Measurements from ENCODE around the gene RYR2. TPM values are rescaled to one million over a fixed set of nuclear protein-coding genes. Genes with fewer than 3 reads are reported as not detected.
A peak's percentile ranks its signal among the peaks of the same experiment; 100 is the strongest.

Gene RYR2
- total and polyA plus RNA-seq, 7 experiments from 2014 or later = 0.05 TPM; not detected in 6

GRCh38 chr1:237405912-237406311 is 363.9 kb downstream of the RYR2 start:
- Histone ChIP-seq H3K9me3 (ENCODE audit: control insufficient read depth in 2 of 3, low read length in 3 of 3) (no peaks in the 10 kb centered on the region), H3K27me3 (ENCODE audit: control insufficient read depth in 2 of 2, insufficient read depth in 2 of 2, low read length in 2 of 2) (no peaks in the 10 kb centered on the region), H3K4me3 (ENCODE audit: low read length) (no peak overlapping the region), H3K36me3 (ENCODE audit: control insufficient read depth in 2 of 3, insufficient read depth in 3 of 3, low read length in 3 of 3) (no peaks in the 10 kb centered on the region), H3K4me1 (ENCODE audit: control insufficient read depth in 2 of 2, insufficient read depth in 2 of 2, low read length in 2 of 2) (no peaks in the 10 kb centered on the region), H3K27ac (ENCODE audit: low read depth, low read length) (no peak overlapping the region)
- no peaks in the 10 kb centered on the region for H3K27me3 Mint-ChIP-seq
- DNase-seq (no peak), ATAC-seq (no peak)
- intact Hi-C loops (cut with micrococcal nuclease) = no loop called here
- H3K36me3 Mint-ChIP-seq = peaks cover 0 to 4% (median 0%) of the 10 kb centered on the region in 5 donors
- POLR2A ChIA-PET = no interaction called here
- H3K4me1 Mint-ChIP-seq = no peaks in the 10 kb centered on the region
- no peak overlapping the region for H3K27ac Mint-ChIP-seq
- H3K9me3 Mint-ChIP-seq = peaks cover 3 to 23% (median 9%) of the 10 kb centered on the region in 11 donors
- CTCF ChIA-PET = no interaction called here
- no peak overlapping the region for H3K4me3 Mint-ChIP-seq

DNA sequence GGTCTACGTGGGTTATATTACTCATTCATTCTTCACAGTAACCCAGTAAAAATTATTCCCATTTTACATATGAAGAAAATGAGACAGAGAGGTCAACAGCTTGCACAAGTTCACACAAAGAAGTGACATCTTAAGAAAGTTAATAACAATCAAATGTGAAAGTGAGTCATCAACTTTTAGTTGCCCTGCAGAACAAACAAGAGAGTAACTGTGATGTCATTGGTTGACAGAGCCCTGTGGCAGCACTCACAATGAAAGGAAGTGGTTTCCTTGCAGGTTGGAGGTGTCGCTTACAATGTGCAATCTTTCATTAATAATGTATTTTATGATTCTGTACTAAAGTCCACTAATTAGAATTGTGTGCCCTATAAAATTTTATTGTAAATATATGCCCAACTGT is 369.6 kb downstream of the RYR2 start:
- no peaks in the 10 kb centered on the region for H3K27me3 ChIP-seq (ENCODE audit: control insufficient read depth in 2 of 2, insufficient read depth in 2 of 2, low read length in 2 of 2)
- ChIA-PET CTCF (no interaction called here), POLR2A (no interaction called here)
- H3K36me3 ChIP-seq (ENCODE audit: control insufficient read depth in 2 of 3, insufficient read depth in 3 of 3, low read length in 3 of 3) = no peaks in the 10 kb centered on the region
- peaks cover 0 to 11% (median 0%) of the 10 kb centered on the region in 11 donors for H3K9me3 Mint-ChIP-seq
- no peak overlapping the region for H3K27ac Mint-ChIP-seq
- no peaks in the 10 kb centered on the region for H3K36me3 Mint-ChIP-seq
- H3K4me1 ChIP-seq (ENCODE audit: control insufficient read depth in 2 of 2, insufficient read depth in 2 of 2, low read length in 2 of 2) = peaks cover 0 to 11% of the 10 kb centered on the region in 2 donors
- ATAC-seq = peak; percentile 80
- H3K27ac ChIP-seq (ENCODE audit: low read depth, low read length) = no peak overlapping the region
- peak overlapping the region in 1 of 10 donors; percentile 61 for H3K4me3 Mint-ChIP-seq
- no peak overlapping the region for H3K4me3 ChIP-seq (ENCODE audit: low read length)
- H3K9me3 ChIP-seq (ENCODE audit: control insufficient read depth in 2 of 3, low read length in 3 of 3) = no peaks in the 10 kb centered on the region
- DNase-seq = no peak
- peaks cover 0 to 7% (median 0%) of the 10 kb centered on the region in 5 donors for H3K27me3 Mint-ChIP-seq
- intact Hi-C loops (cut with micrococcal nuclease) = no loop called here
- peaks cover 0 to 3% (median 0%) of the 10 kb centered on the region in 7 donors for H3K4me1 Mint-ChIP-seq

- no peaks in the 10 kb centered on the region for H3K36me3 ChIP-seq (ENCODE audit: control insufficient read depth in 2 of 3, insufficient read depth in 3 of 3, low read length in 3 of 3)
- no peak overlapping the region for H3K4me3 ChIP-seq (ENCODE audit: low read length)
- Mint-ChIP-seq H3K9me3 (peaks cover 0 to 11% (median 0%) of the 10 kb centered on the region in 11 donors), H3K4me3 (no peak overlapping the region), H3K27ac (no peak overlapping the region), H3K36me3 (no peaks in the 10 kb centered on the region), H3K4me1 (no peaks in the 10 kb centered on the region), H3K27me3 (peaks cover 0 to 7% (median 2%) of the 10 kb centered on the region in 5 donors)
- DNase-seq = no peak
- ATAC-seq = no peak
- no peak overlapping the region for H3K27ac ChIP-seq (ENCODE audit: low read depth, low read length)
- no peaks in the 10 kb centered on the region for H3K27me3 ChIP-seq (ENCODE audit: control insufficient read depth in 2 of 2, insufficient read depth in 2 of 2, low read length in 2 of 2)
- no peaks in the 10 kb centered on the region for H3K9me3 ChIP-seq (ENCODE audit: control insufficient read depth in 2 of 3, low read length in 3 of 3)
- ChIA-PET CTCF (no interaction called here), POLR2A (no interaction called here)
- peaks cover 0 to 4% of the 10 kb centered on the region in 2 donors for H3K4me1 ChIP-seq (ENCODE audit: control insufficient read depth in 2 of 2, insufficient read depth in 2 of 2, low read length in 2 of 2)
- intact Hi-C loops (cut with micrococcal nuclease) = no loop called here
These were observed 375.1 kb downstream of the RYR2 start for GRCh38 chr1:237416924-237417655.

DNA sequence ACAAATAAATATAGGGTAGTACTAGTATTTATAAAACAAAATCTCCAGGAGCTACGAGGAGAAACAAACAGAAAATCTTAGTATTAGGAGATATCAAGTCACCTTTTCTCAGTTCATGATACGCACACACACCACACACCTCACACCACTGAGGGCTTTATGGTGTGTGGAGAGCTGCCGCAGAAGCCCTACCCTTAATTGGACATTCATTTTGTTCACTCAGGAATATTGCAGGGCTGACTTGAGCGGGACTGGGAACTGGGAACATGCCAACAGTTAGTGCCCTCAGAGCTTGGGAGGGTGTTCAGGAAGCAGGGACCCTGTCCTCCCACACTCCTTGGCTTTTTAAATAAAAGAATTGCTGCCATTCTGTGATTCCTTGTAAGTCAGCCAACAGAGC is 386.8 kb downstream of the RYR2 start:
- peaks cover 0 to 2% (median 0%) of the 10 kb centered on the region in 5 donors for H3K27me3 Mint-ChIP-seq
- no peak overlapping the region for H3K4me3 Mint-ChIP-seq
- POLR2A ChIA-PET = no interaction called here
- H3K27ac ChIP-seq (ENCODE audit: low read depth, low read length) = no peak overlapping the region
- DNase-seq (no peak), ATAC-seq (no peak)
- no peaks in the 10 kb centered on the region for H3K36me3 Mint-ChIP-seq
- CTCF ChIA-PET = no interaction called here
- H3K9me3 ChIP-seq (ENCODE audit: control insufficient read depth in 2 of 3, low read length in 3 of 3) = no peaks in the 10 kb centered on the region
- peaks cover 0 to 7% (median 1%) of the 10 kb centered on the region in 11 donors for H3K9me3 Mint-ChIP-seq
- no peaks in the 10 kb centered on the region for H3K36me3 ChIP-seq (ENCODE audit: control insufficient read depth in 2 of 3, insufficient read depth in 3 of 3, low read length in 3 of 3)
- intact Hi-C loops (cut with micrococcal nuclease) = no loop called here
- H3K27me3 ChIP-seq (ENCODE audit: control insufficient read depth in 2 of 2, insufficient read depth in 2 of 2, low read length in 2 of 2) = no peaks in the 10 kb centered on the region
- H3K4me1 Mint-ChIP-seq = peaks cover 0 to 2% (median 0%) of the 10 kb centered on the region in 7 donors
- H3K4me1 ChIP-seq (ENCODE audit: control insufficient read depth in 2 of 2, insufficient read depth in 2 of 2, low read length in 2 of 2) = no peaks in the 10 kb centered on the region
- H3K27ac Mint-ChIP-seq = no peak overlapping the region
- H3K4me3 ChIP-seq (ENCODE audit: low read length) = no peak overlapping the region

- no peak overlapping the region for H3K4me3 Mint-ChIP-seq
- POLR2A ChIA-PET = no interaction called here
These were observed 387.3 kb downstream of the RYR2 start for GRCh38 chr1:237429252-237429651.

DNA sequence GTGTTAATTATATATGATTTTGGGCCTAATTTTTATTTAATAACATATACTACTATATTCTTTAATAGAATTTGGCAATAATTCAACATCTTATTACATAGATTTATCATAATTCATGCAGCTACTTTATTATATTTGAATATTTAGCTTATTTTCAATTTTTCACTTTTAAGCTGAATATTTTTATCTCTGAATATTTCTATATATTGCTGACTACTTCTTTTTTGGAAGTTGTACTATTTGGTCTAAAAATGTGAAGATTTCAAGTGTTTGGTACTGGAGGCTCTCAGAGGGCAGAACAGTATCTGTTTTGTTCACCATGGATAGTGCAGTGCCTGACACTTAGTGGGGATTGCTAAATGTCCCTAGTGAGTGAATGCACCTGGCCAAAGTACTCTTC is 389.5 kb downstream of the RYR2 start:
- ATAC-seq (no peak), DNase-seq (no peak)
- Mint-ChIP-seq H3K9me3 (peaks cover 0 to 6% (median 0%) of the 10 kb centered on the region in 11 donors), H3K27me3 (no peaks in the 10 kb centered on the region), H3K4me3 (no peak overlapping the region), H3K4me1 (peaks cover 0 to 2% (median 0%) of the 10 kb centered on the region in 7 donors), H3K27ac (no peak overlapping the region), H3K36me3 (no peaks in the 10 kb centered on the region)
- ChIA-PET CTCF (no interaction called here), POLR2A (no interaction called here)
- H3K4me3 ChIP-seq (ENCODE audit: low read length) = no peak overlapping the region
- intact Hi-C loops (cut with micrococcal nuclease) = no loop called here
- no peaks in the 10 kb centered on the region for H3K9me3 ChIP-seq (ENCODE audit: control insufficient read depth in 2 of 3, low read length in 3 of 3)
- no peaks in the 10 kb centered on the region for H3K4me1 ChIP-seq (ENCODE audit: control insufficient read depth in 2 of 2, insufficient read depth in 2 of 2, low read length in 2 of 2)
- H3K36me3 ChIP-seq (ENCODE audit: control insufficient read depth in 2 of 3, insufficient read depth in 3 of 3, low read length in 3 of 3) = no peaks in the 10 kb centered on the region
- H3K27ac ChIP-seq (ENCODE audit: low read depth, low read length) = no peak overlapping the region
- no peaks in the 10 kb centered on the region for H3K27me3 ChIP-seq (ENCODE audit: control insufficient read depth in 2 of 2, insufficient read depth in 2 of 2, low read length in 2 of 2)

More at GRCh38 chr1:237429252-237429651, 387.3 kb downstream of the RYR2 start:
- Mint-ChIP-seq H3K9me3 (peaks cover 0 to 7% (median 0%) of the 10 kb centered on the region in 11 donors), H3K27me3 (no peaks in the 10 kb centered on the region), H3K27ac (no peak overlapping the region), H3K36me3 (no peaks in the 10 kb centered on the region), H3K4me1 (peaks cover 0 to 2% (median 0%) of the 10 kb centered on the region in 7 donors)
- ATAC-seq (peak; percentile 10), DNase-seq (no peak)
- Histone ChIP-seq H3K36me3 (ENCODE audit: control insufficient read depth in 2 of 3, insufficient read depth in 3 of 3, low read length in 3 of 3) (no peaks in the 10 kb centered on the region), H3K27me3 (ENCODE audit: control insufficient read depth in 2 of 2, insufficient read depth in 2 of 2, low read length in 2 of 2) (no peaks in the 10 kb centered on the region), H3K4me3 (ENCODE audit: low read length) (no peak overlapping the region), H3K27ac (ENCODE audit: low read depth, low read length) (no peak overlapping the region), H3K4me1 (ENCODE audit: control insufficient read depth in 2 of 2, insufficient read depth in 2 of 2, low read length in 2 of 2) (no peaks in the 10 kb centered on the region), H3K9me3 (ENCODE audit: control insufficient read depth in 2 of 3, low read length in 3 of 3) (no peaks in the 10 kb centered on the region)
- intact Hi-C loops (cut with micrococcal nuclease) = no loop called here
- CTCF ChIA-PET = no interaction called here

GRCh38 chr1:237440346-237440745 is 398.4 kb downstream of the RYR2 start:
- Mint-ChIP-seq H3K27ac (no peak overlapping the region), H3K4me3 (no peak overlapping the region), H3K27me3 (peaks cover 0 to 5% (median 0%) of the 10 kb centered on the region in 5 donors), H3K4me1 (no peaks in the 10 kb centered on the region), H3K36me3 (no peaks in the 10 kb centered on the region), H3K9me3 (peaks cover 0 to 9% (median 0%) of the 10 kb centered on the region in 11 donors)
- Histone ChIP-seq H3K27ac (ENCODE audit: low read depth, low read length) (no peak overlapping the region), H3K9me3 (ENCODE audit: control insufficient read depth in 2 of 3, low read length in 3 of 3) (no peaks in the 10 kb centered on the region), H3K4me3 (ENCODE audit: low read length) (no peak overlapping the region), H3K27me3 (ENCODE audit: control insufficient read depth in 2 of 2, insufficient read depth in 2 of 2, low read length in 2 of 2) (no peaks in the 10 kb centered on the region), H3K36me3 (ENCODE audit: control insufficient read depth in 2 of 3, insufficient read depth in 3 of 3, low read length in 3 of 3) (no peaks in the 10 kb centered on the region), H3K4me1 (ENCODE audit: control insufficient read depth in 2 of 2, insufficient read depth in 2 of 2, low read length in 2 of 2) (no peaks in the 10 kb centered on the region)
- CTCF ChIA-PET = no interaction called here
- POLR2A ChIA-PET = no interaction called here
- DNase-seq (no peak), ATAC-seq (no peak)
- intact Hi-C loops (cut with micrococcal nuclease) = no loop called here
